ENCODE measurements around the gene LTK. TPM values are rescaled to one million over a fixed set of nuclear protein-coding genes. Genes with fewer than 3 reads are reported as not detected.

The LTK gene
- polyA plus RNA-seq, 3 donors = 0.12 TPM; not detected in 2

DNA sequence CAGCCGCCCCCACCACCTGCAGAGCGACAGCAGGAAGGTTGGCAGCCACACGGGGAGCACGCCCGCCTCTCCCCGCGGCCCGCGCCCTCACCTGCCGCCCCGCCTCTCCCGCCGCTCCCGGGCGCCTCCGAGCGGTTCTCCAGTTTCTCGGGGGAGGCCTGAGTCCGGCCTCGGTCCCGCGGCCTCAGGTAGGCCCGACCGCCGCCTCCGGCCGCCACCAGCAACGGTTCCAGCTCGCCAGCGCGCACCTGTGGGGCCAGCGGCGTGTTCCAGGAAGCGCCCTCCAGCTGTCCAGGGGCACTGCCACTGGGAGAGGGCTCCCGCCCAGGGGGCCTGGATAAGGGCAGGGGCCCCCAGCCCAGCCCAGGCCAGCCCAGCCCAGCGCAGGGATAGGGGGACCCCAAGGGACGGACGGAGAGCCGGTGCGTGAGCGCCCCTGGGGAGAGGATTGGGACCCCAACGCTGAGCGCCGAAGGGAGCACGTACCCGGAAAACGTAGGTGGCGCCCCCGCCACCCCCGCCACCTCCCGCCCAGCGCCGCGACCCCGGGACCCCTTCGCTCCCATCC, 2.2 kb downstream of the LTK start:
- Histone ChIP-seq H3K4me2 (replicated peaks; ENCODE audit: extremely low read depth, low read length, poor library complexity, severe bottlenecking) (peak overlapping the region; percentile 83), H3K4me3 (replicated peaks in 1 of 3; ENCODE audit: low read depth in 2 of 3, low read length in 3 of 3) (no peak overlapping the region), H3K79me2 (ENCODE audit: insufficient read depth, low read length) (no peaks in the 10 kb centered on the region), H3K9me3 (replicated peaks in 1 of 2; ENCODE audit: control insufficient read depth in 1 of 2, insufficient read depth in 1 of 2, low read length in 2 of 2) (peaks cover 0 to 14% of the 10 kb centered on the region in 2 donors), H2AFZ (ENCODE audit: insufficient read depth, low read depth, low read length, poor library complexity, severe bottlenecking) (peak overlapping the region; percentile 81), H3K4me1 (ENCODE audit: control insufficient read depth in 1 of 2, insufficient read depth in 2 of 2, low read length in 2 of 2) (peaks cover 23 to 29% of the 10 kb centered on the region in 2 donors), H3K9ac (ENCODE audit: insufficient read depth, low read length, poor library complexity, severe bottlenecking) (no peak overlapping the region), H3K27me3 (ENCODE audit: control insufficient read depth in 2 of 2, insufficient read depth in 2 of 2, low read length in 2 of 2) (peaks cover 17 to 51% of the 10 kb centered on the region in 2 donors), H3K36me3 (replicated peaks in 1 of 2; ENCODE audit: control insufficient read depth in 1 of 2, insufficient read depth in 2 of 2, low read length in 2 of 2) (no peaks in the 10 kb centered on the region), H3K27ac (ENCODE audit: low read depth in 1 of 2, low read length in 2 of 2) (no peak overlapping the region), H4K20me1 (ENCODE audit: insufficient read depth, low read length) (no peaks in the 10 kb centered on the region)
- H3K27ac Mint-ChIP-seq = no peak overlapping the region
- peaks cover 24% of the 10 kb centered on the region for H3K4me1 Mint-ChIP-seq
- peaks cover 43 to 54% (median 53%) of the 10 kb centered on the region in 3 donors for H3K27me3 Mint-ChIP-seq (ENCODE audit: low read depth in 3 of 3)
- peaks cover 8% of the 10 kb centered on the region in 2 donors for H3K36me3 Mint-ChIP-seq
- no peak for DNase-seq
- peaks cover 0 to 12% (median 9%) of the 10 kb centered on the region in 7 donors for H3K9me3 Mint-ChIP-seq
- intact Hi-C loops (cut with micrococcal nuclease) = no loop called here
- H3K4me3 Mint-ChIP-seq = no peak overlapping the region
- WGBS (ENCODE audit: insufficient coverage) = 10% methylated on average over 54 of the region's 56 CpGs
- TF ChIP-seq, protein P1, sequence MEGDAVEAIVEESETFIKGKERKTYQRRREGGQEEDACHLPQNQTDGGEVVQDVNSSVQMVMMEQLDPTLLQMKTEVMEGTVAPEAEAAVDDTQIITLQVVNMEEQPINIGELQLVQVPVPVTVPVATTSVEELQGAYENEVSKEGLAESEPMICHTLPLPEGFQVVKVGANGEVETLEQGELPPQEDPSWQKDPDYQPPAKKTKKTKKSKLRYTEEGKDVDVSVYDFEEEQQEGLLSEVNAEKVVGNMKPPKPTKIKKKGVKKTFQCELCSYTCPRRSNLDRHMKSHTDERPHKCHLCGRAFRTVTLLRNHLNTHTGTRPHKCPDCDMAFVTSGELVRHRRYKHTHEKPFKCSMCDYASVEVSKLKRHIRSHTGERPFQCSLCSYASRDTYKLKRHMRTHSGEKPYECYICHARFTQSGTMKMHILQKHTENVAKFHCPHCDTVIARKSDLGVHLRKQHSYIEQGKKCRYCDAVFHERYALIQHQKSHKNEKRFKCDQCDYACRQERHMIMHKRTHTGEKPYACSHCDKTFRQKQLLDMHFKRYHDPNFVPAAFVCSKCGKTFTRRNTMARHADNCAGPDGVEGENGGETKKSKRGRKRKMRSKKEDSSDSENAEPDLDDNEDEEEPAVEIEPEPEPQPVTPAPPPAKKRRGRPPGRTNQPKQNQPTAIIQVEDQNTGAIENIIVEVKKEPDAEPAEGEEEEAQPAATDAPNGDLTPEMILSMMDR (IDR thresholded peaks at IDR 0.05) = no peak

- H3K9ac ChIP-seq (ENCODE audit: insufficient read depth, low read length, poor library complexity, severe bottlenecking) = no peak overlapping the region
- no peak overlapping the region for H3K4me2 ChIP-seq (replicated peaks; ENCODE audit: extremely low read depth, low read length, poor library complexity, severe bottlenecking)
- H4K20me1 ChIP-seq (ENCODE audit: insufficient read depth, low read length) = no peaks in the 10 kb centered on the region
- Mint-ChIP-seq H3K4me1 (peaks cover 24% of the 10 kb centered on the region), H3K27me3 (ENCODE audit: low read depth in 3 of 3) (peaks cover 45 to 55% (median 53%) of the 10 kb centered on the region in 3 donors), H3K27ac (no peak overlapping the region), H3K9me3 (peaks cover 0 to 12% (median 9%) of the 10 kb centered on the region in 7 donors), H3K4me3 (peak overlapping the region in 1 of 2 donors; percentile 72), H3K36me3 (peaks cover 3 to 8% of the 10 kb centered on the region in 2 donors)
- peaks cover 23 to 29% of the 10 kb centered on the region in 2 donors for H3K4me1 ChIP-seq (ENCODE audit: control insufficient read depth in 1 of 2, insufficient read depth in 2 of 2, low read length in 2 of 2)
- 81% methylated on average over 6 of the region's 7 CpGs for WGBS (ENCODE audit: insufficient coverage)
- peaks cover 17 to 51% of the 10 kb centered on the region in 2 donors for H3K27me3 ChIP-seq (ENCODE audit: control insufficient read depth in 2 of 2, insufficient read depth in 2 of 2, low read length in 2 of 2)
- no peak overlapping the region for H2AFZ ChIP-seq (ENCODE audit: insufficient read depth, low read depth, low read length, poor library complexity, severe bottlenecking)
- no peak overlapping the region for H3K4me3 ChIP-seq (replicated peaks in 1 of 3; ENCODE audit: low read depth in 2 of 3, low read length in 3 of 3)
- no peak for DNase-seq
- H3K79me2 ChIP-seq (ENCODE audit: insufficient read depth, low read length) = no peaks in the 10 kb centered on the region
- TF ChIP-seq, protein P1 (IDR thresholded peaks at IDR 0.05) = no peak
- peaks cover 0 to 14% of the 10 kb centered on the region in 2 donors for H3K9me3 ChIP-seq (replicated peaks in 1 of 2; ENCODE audit: control insufficient read depth in 1 of 2, insufficient read depth in 1 of 2, low read length in 2 of 2)
- H3K36me3 ChIP-seq (replicated peaks in 1 of 2; ENCODE audit: control insufficient read depth in 1 of 2, insufficient read depth in 2 of 2, low read length in 2 of 2) = no peaks in the 10 kb centered on the region
- no peak overlapping the region for H3K27ac ChIP-seq (ENCODE audit: low read depth in 1 of 2, low read length in 2 of 2)
- intact Hi-C loops (cut with micrococcal nuclease) = no loop called here
These were observed 2.9 kb downstream of the LTK start for GRCh38 chr15:41510728-41511127.

Data from CD14-positive monocyte (primary cell).